C4-2B (cell line): ENCODE results near the gene VRK3.

Experiments used
- ZFX ChIP-seq: fragments of 450-650 bp; IDR thresholded peaks from 2 replicates; pipeline ENCODE4 v1.6.1; 2017
- TF ChIP-seq, protein P1 (sequence below): fragments of 450-650 bp; conservative IDR thresholded peaks from 2 replicates; pipeline ENCODE4 v1.5.1; 2017; ENCODE audit warnings: mild to moderate bottlenecking

DNA sequence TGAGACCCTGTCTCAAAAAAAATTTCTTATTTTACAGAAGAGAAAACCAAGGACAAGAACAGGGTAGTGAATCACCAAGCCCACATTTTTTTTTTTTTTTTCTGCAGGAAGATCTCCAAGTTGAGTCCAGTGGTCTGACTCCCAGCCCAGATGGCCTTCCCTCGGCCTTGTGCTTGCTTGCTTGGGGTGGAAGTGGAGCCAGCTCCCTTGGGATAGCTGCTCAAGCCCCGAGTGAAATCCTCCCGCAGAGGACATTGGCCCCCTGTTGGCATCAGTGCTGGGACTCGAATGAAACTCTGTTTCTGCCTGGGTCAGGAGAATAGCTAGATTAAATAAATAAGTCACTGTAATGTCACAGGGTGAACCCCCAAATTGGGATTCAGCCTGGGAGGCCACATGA is 86.5 kb downstream of the VRK3 start:
- TF ChIP-seq, protein P1, sequence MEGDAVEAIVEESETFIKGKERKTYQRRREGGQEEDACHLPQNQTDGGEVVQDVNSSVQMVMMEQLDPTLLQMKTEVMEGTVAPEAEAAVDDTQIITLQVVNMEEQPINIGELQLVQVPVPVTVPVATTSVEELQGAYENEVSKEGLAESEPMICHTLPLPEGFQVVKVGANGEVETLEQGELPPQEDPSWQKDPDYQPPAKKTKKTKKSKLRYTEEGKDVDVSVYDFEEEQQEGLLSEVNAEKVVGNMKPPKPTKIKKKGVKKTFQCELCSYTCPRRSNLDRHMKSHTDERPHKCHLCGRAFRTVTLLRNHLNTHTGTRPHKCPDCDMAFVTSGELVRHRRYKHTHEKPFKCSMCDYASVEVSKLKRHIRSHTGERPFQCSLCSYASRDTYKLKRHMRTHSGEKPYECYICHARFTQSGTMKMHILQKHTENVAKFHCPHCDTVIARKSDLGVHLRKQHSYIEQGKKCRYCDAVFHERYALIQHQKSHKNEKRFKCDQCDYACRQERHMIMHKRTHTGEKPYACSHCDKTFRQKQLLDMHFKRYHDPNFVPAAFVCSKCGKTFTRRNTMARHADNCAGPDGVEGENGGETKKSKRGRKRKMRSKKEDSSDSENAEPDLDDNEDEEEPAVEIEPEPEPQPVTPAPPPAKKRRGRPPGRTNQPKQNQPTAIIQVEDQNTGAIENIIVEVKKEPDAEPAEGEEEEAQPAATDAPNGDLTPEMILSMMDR: no peak
- TF ChIP-seq ZFX: no peak
